Neural crest cell (in vitro differentiated cells): Measurements from ENCODE around the gene CDK6. TPM values are rescaled to one million over a fixed set of nuclear protein-coding genes. Genes with fewer than 3 reads are reported as not detected.

Source experiments
- DNase-seq: peaks from one replicate; pipeline ENCODE4 v3.0.0; 2021; ENCODE audit warnings: low read depth, mixed read lengths, low spot score
- H3K27ac Mint-ChIP-seq: one replicate; pipeline ENCODE4 v1.8.0; 2021; ENCODE audit warnings: mild to moderate bottlenecking, mixed read lengths; ENCODE audit not compliant: unreplicated experiment
- H3K27me3 Mint-ChIP-seq: 2 replicates; pipeline ENCODE4 v1.8.0; 2021; ENCODE audit warnings: low read depth, mild to moderate bottlenecking, mixed read lengths
- H3K36me3 Mint-ChIP-seq: 2 replicates; pipeline ENCODE4 v1.8.0; 2021; ENCODE audit warnings: low read depth, mild to moderate bottlenecking, mixed read lengths
- H3K4me1 Mint-ChIP-seq: 2 replicates; pipeline ENCODE4 v1.8.0; 2021; ENCODE audit warnings: mixed read lengths
- H3K4me3 Mint-ChIP-seq: one replicate; pipeline ENCODE4 v1.8.0; 2021; ENCODE audit warnings: mild to moderate bottlenecking, mixed read lengths
- H3K9me3 Mint-ChIP-seq: 2 replicates; pipeline ENCODE4 v1.8.0; 2021; ENCODE audit warnings: mixed read lengths
- CTCF ChIP-seq: fragments of 200-600 bp; sonication (generic); conservative IDR thresholded peaks from 2 replicates; pipeline ENCODE4 v1.5.0; 2021; ENCODE audit warnings: antibody characterized with exemption, mild to moderate bottlenecking
- total RNA-seq: library from RNA; stranded (reverse); gene quantifications from 2 replicates; pipeline ENCODE4 v1.2.1, GENCODE V29; 2021

The CDK6 gene
- total RNA-seq, 1 donor from 2014 or later, result 42.9 TPM

- Mint-ChIP-seq H3K27me3 (no peaks in the 10 kb centered on the region), H3K36me3 (peaks cover 2% of the 10 kb centered on the region), H3K4me3 (no peak overlapping the region), H3K27ac (no peak overlapping the region), H3K4me1 (peaks cover 13% of the 10 kb centered on the region), H3K9me3 (peaks cover 2% of the 10 kb centered on the region)
- TF ChIP-seq CTCF, result no peak
- no peak for DNase-seq
Measured at GRCh38 chr7:92783260-92784201, 52.8 kb downstream of the CDK6 start.

DNA sequence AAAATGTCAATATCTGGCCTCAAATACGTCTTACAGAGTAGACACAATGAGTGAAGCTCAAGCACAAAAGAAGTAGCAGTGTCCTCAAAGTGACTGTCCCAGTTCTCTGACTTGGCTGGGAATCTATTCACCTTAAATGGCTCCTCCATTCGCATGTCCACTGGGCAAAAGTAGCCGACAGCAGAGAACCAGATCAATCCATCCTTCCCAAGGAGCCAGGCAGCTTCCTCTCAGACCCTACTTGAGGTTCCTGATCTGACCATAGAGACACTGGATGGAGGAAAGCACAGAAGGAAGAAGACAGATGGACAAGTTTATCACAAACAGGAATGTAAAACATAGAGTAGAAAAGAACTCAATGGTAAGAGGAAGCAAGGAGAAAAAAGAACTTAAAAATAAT lies 53.5 kb downstream of the CDK6 start:
- Mint-ChIP-seq H3K27ac (no peak overlapping the region), H3K4me1 (peaks cover 13% of the 10 kb centered on the region), H3K9me3 (no peaks in the 10 kb centered on the region), H3K4me3 (no peak overlapping the region), H3K36me3 (no peaks in the 10 kb centered on the region), H3K27me3 (no peaks in the 10 kb centered on the region)
- DNase-seq, result no peak
- no peak for TF ChIP-seq CTCF

DNA sequence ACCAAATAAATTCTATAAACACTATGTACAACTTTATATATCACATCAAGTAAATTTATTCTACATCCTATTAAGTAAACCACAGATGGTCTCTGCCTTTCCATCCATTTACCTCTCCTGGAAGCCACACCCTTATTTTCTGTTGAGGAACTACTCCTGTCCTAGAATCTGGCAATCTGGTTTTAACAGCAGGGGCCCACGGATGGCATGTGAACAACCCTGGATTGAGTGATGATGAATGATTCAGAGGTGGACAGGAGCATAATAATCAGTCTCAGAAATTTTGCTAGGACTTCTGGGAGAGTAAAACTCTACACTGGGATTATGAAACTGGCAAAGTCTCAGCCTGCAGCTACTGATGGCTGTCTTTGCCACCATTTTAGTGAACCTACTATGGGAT lies 54.1 kb downstream of the CDK6 start:
- H3K27me3 Mint-ChIP-seq, result no peaks in the 10 kb centered on the region
- no peaks in the 10 kb centered on the region for H3K9me3 Mint-ChIP-seq
- no peak overlapping the region for H3K27ac Mint-ChIP-seq
- no peak overlapping the region for H3K4me3 Mint-ChIP-seq
- DNase-seq, result no peak
- TF ChIP-seq CTCF, result no peak
- H3K36me3 Mint-ChIP-seq, result no peaks in the 10 kb centered on the region
- H3K4me1 Mint-ChIP-seq, result peaks cover 13% of the 10 kb centered on the region

- Mint-ChIP-seq H3K4me3 (no peak overlapping the region), H3K27me3 (no peaks in the 10 kb centered on the region), H3K9me3 (no peaks in the 10 kb centered on the region), H3K36me3 (peaks cover 7% of the 10 kb centered on the region), H3K4me1 (peaks cover 13% of the 10 kb centered on the region), H3K27ac (no peak overlapping the region)
- TF ChIP-seq CTCF, result no peak
- DNase-seq, result no peak
Measured at GRCh38 chr7:92781117-92781720, 55.2 kb downstream of the CDK6 start.

DNA sequence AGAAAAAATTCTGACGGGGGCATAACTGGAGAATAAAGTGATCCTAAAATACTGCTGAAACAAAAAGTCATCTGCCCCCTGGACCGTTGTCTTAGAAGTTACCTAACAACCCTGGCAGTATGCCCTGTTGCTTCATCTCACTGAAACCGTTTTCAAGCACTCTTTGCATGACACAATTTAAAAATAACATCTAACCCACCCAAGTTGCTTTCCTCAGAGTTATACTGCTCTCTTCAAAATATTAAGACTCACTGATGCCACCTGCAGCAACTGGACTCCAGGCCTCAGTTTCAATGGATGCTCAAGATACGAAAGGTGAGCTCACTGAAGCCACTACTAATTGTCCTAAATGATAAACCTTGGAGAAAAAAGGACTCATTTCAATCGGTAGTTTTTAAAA lies 57.4 kb downstream of the CDK6 start:
- Mint-ChIP-seq H3K27me3 (no peaks in the 10 kb centered on the region), H3K9me3 (no peaks in the 10 kb centered on the region), H3K4me3 (no peak overlapping the region), H3K27ac (no peak overlapping the region), H3K4me1 (peaks cover 13% of the 10 kb centered on the region), H3K36me3 (peaks cover 11% of the 10 kb centered on the region)
- no peak for DNase-seq
- no peak for TF ChIP-seq CTCF
